BJ (cell line): ENCODE results near the gene TMEM255A. TPM values are rescaled to one million over a fixed set of nuclear protein-coding genes. Genes with fewer than 3 reads are reported as not detected.

Experiments used
- CTCF ChIA-PET: fragments of 350-600 bp; formaldehyde crosslinking; extraction: SDS; loops from one replicate; lab custom pipeline; 2021; ENCODE audit warnings: antibody characterized with exemption, inconsistent platforms; lab: Yijun Ruan, JAX
- POLR2A ChIA-PET: fragments of 300-600 bp; sonication (Branson Sonifier 250); formaldehyde crosslinking; extraction: SDS; loops from one replicate; lab custom pipeline; 2021; ENCODE audit warnings: antibody characterized with exemption; lab: Charles Lee
- DNase-seq: peaks from one replicate; pipeline ENCODE4 v3.0.0-alpha.2; 2011; ENCODE audit warnings: low read depth
- H3K27me3 ChIP-seq: 2 replicates; pipeline ENCODE4 v1.6.0; 2011; ENCODE audit warnings: low read length; ENCODE audit not compliant: control insufficient read depth, insufficient read depth
- H3K36me3 ChIP-seq: 2 replicates; pipeline ENCODE4 v1.5.1; 2011; ENCODE audit warnings: low read length; ENCODE audit not compliant: control insufficient read depth, insufficient read depth
- H3K4me3 ChIP-seq: 2 replicates; pipeline ENCODE4 v1.5.1; 2011; ENCODE audit warnings: low read depth, mild to moderate bottlenecking, control low read depth, low read length
- CTCF ChIP-seq: IDR thresholded peaks from 2 replicates; pipeline ENCODE4 v1.5.1; 2011; ENCODE audit warnings: low read depth, mild to moderate bottlenecking, control low read depth, inconsistent platforms, low read length, moderate library complexity; ENCODE audit not compliant: insufficient read depth
- polyA plus RNA-seq: library from polyadenylated mRNA; depleted of rRNA; stranded (reverse); fragments of >200 nt; gene quantifications from 2 replicates; pipeline ENCODE4 v1.2.3, GENCODE V29; 2011

TMEM255A gene
- polyA plus RNA-seq, 1 experiment = 0.10 TPM

- no peak for TF ChIP-seq CTCF
- Histone ChIP-seq H3K27me3 (peaks cover 1% of the 10 kb centered on the region), H3K4me3 (no peak overlapping the region), H3K36me3 (no peaks in the 10 kb centered on the region)
- DNase-seq = no peak
- CTCF ChIA-PET = no interaction called here
- POLR2A ChIA-PET = no interaction called here
Observed at GRCh38 chrX:120315776-120316175, 4.5 kb upstream of the TMEM255A start.

GRCh38 chrX:120311727-120312063, 434 bp upstream of the TMEM255A start:
- POLR2A ChIA-PET = no interaction called here
- Histone ChIP-seq H3K4me3 (no peak overlapping the region), H3K36me3 (no peaks in the 10 kb centered on the region), H3K27me3 (peaks cover 19% of the 10 kb centered on the region)
- DNase-seq = no peak
- CTCF ChIA-PET = no interaction called here
- TF ChIP-seq CTCF = no peak

- H3K4me3 ChIP-seq = no peak overlapping the region
- H3K27me3 ChIP-seq = peaks cover 19% of the 10 kb centered on the region
- TF ChIP-seq CTCF = no peak
- CTCF ChIA-PET = no interaction called here
- POLR2A ChIA-PET = no interaction called here
- H3K36me3 ChIP-seq = no peaks in the 10 kb centered on the region
- no peak for DNase-seq
Observed at GRCh38 chrX:120309873-120310705, 1.2 kb downstream of the TMEM255A start.

GRCh38 chrX:120308959-120309872, 2.0 kb downstream of the TMEM255A start:
- TF ChIP-seq CTCF = peak; percentile 24; the same call in 1 of the 2 replicates
- no peaks in the 10 kb centered on the region for H3K36me3 ChIP-seq
- H3K27me3 ChIP-seq = peaks cover 19% of the 10 kb centered on the region
- no peak overlapping the region for H3K4me3 ChIP-seq
- CTCF ChIA-PET = no interaction called here
- POLR2A ChIA-PET = no interaction called here
- DNase-seq = no peak

- ChIA-PET CTCF (no interaction called here), POLR2A (no interaction called here)
- peak; percentile 2; the same call in 1 of the 2 replicates for TF ChIP-seq CTCF
- Histone ChIP-seq H3K4me3 (no peak overlapping the region), H3K36me3 (no peaks in the 10 kb centered on the region), H3K27me3 (peaks cover 19% of the 10 kb centered on the region)
- DNase-seq = no peak
Observed at GRCh38 chrX:120308558-120308957, 2.7 kb downstream of the TMEM255A start.
